Keratinocyte (primary cell): ENCODE measurements around the gene ADAM21. TPM values are rescaled to one million over a fixed set of nuclear protein-coding genes. Genes with fewer than 3 reads are reported as not detected.

Experiments
- DNase-seq: peaks from one replicate; pipeline ENCODE4 v3.0.0-alpha.2; 2011; ENCODE audit warnings: low read depth, missing footprints, low spot score
- FAIRE-seq: peaks from 2 replicates; lab custom pipeline; 2011; peaks lifted over from hg19 to GRCh38; lab: Jason Lieb, UNC
- H2AFZ ChIP-seq: 2 replicates; pipeline ENCODE4 v1.6.0; 2012; ENCODE audit warnings: low read length, control low read depth, inconsistent platforms; ENCODE audit not compliant: control insufficient read depth
- H3K27ac ChIP-seq: 2 replicates; pipeline ENCODE4 v1.5.1; 2011; ENCODE audit warnings: low read length; ENCODE audit not compliant: control insufficient read depth, insufficient read depth
- H3K27me3 ChIP-seq: 3 replicates; pipeline ENCODE4 v1.6.0; 2011; ENCODE audit warnings: low read length; ENCODE audit not compliant: control insufficient read depth, insufficient read depth; ENCODE audit errors: extremely low read depth
- H3K36me3 ChIP-seq, 2 experiments: 2 replicates in 1 of 2; 3 replicates in 1 of 2; pipeline ENCODE4 v1.5.1; 2011; ENCODE audit warnings: low read length in 2 of 2, mild to moderate bottlenecking in 1 of 2; ENCODE audit not compliant: control insufficient read depth in 2 of 2, insufficient read depth in 2 of 2; ENCODE audit errors: extremely low read depth in 1 of 2
- H3K4me1 ChIP-seq: 3 replicates; pipeline ENCODE4 v1.5.1; 2011; ENCODE audit warnings: low read length; ENCODE audit not compliant: control insufficient read depth, insufficient read depth; ENCODE audit errors: extremely low read depth
- H3K4me2 ChIP-seq: 3 replicates; pipeline ENCODE4 v1.6.0; 2011; ENCODE audit warnings: low read depth, low read length; ENCODE audit not compliant: control insufficient read depth, insufficient read depth; ENCODE audit errors: extremely low read depth
- H3K4me3 ChIP-seq, 3 experiments: fragments of 200-600 bp in 1 of 3; sonication (generic) in 1 of 3; 2 replicates in 2 of 3; 3 replicates in 1 of 3; pipeline ENCODE4 v1.5.1; 2011 to 2016; ENCODE audit warnings: low read length in 3 of 3, mild to moderate bottlenecking in 3 of 3, control low read depth in 2 of 3, inconsistent platforms in 1 of 3, low read depth in 1 of 3, mixed read lengths in 1 of 3, mixed run types in 1 of 3, moderate library complexity in 1 of 3; ENCODE audit not compliant: control insufficient read depth in 2 of 3, insufficient read depth in 2 of 3; ENCODE audit errors: extremely low read depth in 1 of 3
- H3K79me2 ChIP-seq: 2 replicates; pipeline ENCODE4 v1.6.0; 2012; ENCODE audit warnings: low read length; ENCODE audit not compliant: control insufficient read depth, insufficient read depth
- H3K9ac ChIP-seq: 3 replicates; pipeline ENCODE4 v1.6.0; 2011; ENCODE audit warnings: low read length; ENCODE audit not compliant: control insufficient read depth, insufficient read depth; ENCODE audit errors: extremely low read depth
- H3K9me1 ChIP-seq: 3 replicates; pipeline ENCODE4 v1.6.0; 2011; ENCODE audit warnings: low read length; ENCODE audit not compliant: control insufficient read depth, insufficient read depth; ENCODE audit errors: extremely low read depth
- H3K9me3 ChIP-seq: 2 replicates; pipeline ENCODE4 v1.5.1; 2012; ENCODE audit warnings: low read depth, low read length; ENCODE audit not compliant: control insufficient read depth
- H4K20me1 ChIP-seq: 3 replicates; pipeline ENCODE4 v1.6.0; 2011; ENCODE audit warnings: low read length; ENCODE audit not compliant: control insufficient read depth, insufficient read depth; ENCODE audit errors: extremely low read depth
- EZH2 ChIP-seq: IDR thresholded peaks from one replicate; pipeline ENCODE4 v1.6.1; 2012; ENCODE audit warnings: inconsistent platforms, mild to moderate bottlenecking, low read length, moderate library complexity
- dilution Hi-C: fragments of 300-500 bp; cut with MboI; formaldehyde crosslinking; loops from one replicate; pipeline ENCODE4 v1.7.0; 2020; ENCODE audit warnings: low sequenced_read_pairs; ENCODE audit not compliant: extremely low pct_ligation_motif_present
- polyA plus RNA-seq, 5 experiments: library from polyadenylated mRNA; depleted of rRNA in 3 of 5; stranded (reverse) in 3 of 5; stranded (forward) in 1 of 5; unstranded in 1 of 5; fragments of >200 nt; gene quantifications; 1 replicate in 1 of 5; 2 replicates in 3 of 5; 3 replicates in 1 of 5; pipeline versions ENCODE4 v1.2.1 to v1.2.3, GENCODE V29; 2011 to 2012; ENCODE audit warnings: missing spikeins in 2 of 5, low read depth in 1 of 5, low replicate concordance in 1 of 5
- TF ChIP-seq, protein P1 (sequence below), 3 experiments: IDR thresholded peaks in 1 of 3; conservative IDR thresholded peaks in 1 of 3; optimal IDR thresholded peaks in 1 of 3; 2 replicates in 2 of 3; 3 replicates in 1 of 3; pipeline versions ENCODE3 to v1.5.1; 2011; ENCODE audit warnings: low read length in 3 of 3, mild to moderate bottlenecking in 3 of 3, moderate library complexity in 2 of 3, control low read depth in 1 of 3, inconsistent platforms in 1 of 3; ENCODE audit not compliant: insufficient read depth in 2 of 3; ENCODE audit errors: extremely low read depth in 1 of 3

Gene ADAM21
- polyA plus RNA-seq, 1 donor (not counting 4 experiments of a cell fraction or from before 2014, with no cell fraction given), result 0.69 TPM

DNA sequence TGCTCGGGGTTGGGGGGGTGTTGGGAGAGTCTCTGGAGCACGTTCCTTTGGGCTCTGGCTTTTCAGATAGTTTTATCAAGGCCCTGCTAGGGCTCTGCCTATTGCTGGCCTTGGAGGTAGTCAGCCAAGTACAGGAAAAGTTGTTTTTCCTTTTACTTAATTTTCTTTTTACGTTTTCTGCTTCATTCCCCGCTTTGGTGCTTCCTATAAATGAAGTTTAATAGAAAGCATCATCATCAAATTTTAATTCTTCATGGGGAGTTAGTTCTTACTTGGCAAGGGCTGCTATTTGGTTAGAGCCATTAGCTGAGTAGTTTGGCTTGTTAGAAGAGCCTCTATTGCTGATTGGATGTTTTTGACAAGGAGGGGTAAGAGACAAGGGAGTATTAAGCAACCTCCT is 15.1 kb upstream of the ADAM21 start:
- FAIRE-seq, result no peak
- no peak for DNase-seq

DNA sequence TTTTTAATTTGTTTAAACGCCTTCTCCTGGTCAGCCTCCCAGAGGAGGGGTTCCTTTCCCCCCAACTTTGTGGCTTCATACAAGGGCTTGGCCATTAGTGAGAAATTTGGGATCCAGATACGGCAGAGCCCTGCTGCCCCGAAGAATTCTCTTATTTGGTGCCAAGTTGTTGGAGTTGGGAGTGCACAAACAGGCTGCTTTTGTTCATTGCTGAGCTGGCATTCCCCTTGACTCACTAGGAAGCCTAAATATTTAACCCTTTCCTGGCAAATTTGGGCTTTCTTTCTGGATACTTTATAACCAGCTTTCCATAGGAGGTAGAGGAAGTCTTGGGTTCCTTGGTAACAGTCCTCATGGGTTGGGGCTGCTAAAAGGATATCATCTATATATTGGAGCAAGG is 10.3 kb upstream of the ADAM21 start:
- no peaks in the 10 kb centered on the region for H3K9me1 ChIP-seq
- H3K36me3 ChIP-seq, result no peaks in the 10 kb centered on the region
- no peaks in the 10 kb centered on the region for H3K4me1 ChIP-seq
- H3K4me3 ChIP-seq, result no peak overlapping the region
- no peak overlapping the region for H2AFZ ChIP-seq
- H3K4me2 ChIP-seq, result no peak overlapping the region
- H3K9ac ChIP-seq, result no peak overlapping the region
- peaks cover 4% of the 10 kb centered on the region for H3K27me3 ChIP-seq
- dilution Hi-C loops, result no loop called here
- TF ChIP-seq, protein P1, sequence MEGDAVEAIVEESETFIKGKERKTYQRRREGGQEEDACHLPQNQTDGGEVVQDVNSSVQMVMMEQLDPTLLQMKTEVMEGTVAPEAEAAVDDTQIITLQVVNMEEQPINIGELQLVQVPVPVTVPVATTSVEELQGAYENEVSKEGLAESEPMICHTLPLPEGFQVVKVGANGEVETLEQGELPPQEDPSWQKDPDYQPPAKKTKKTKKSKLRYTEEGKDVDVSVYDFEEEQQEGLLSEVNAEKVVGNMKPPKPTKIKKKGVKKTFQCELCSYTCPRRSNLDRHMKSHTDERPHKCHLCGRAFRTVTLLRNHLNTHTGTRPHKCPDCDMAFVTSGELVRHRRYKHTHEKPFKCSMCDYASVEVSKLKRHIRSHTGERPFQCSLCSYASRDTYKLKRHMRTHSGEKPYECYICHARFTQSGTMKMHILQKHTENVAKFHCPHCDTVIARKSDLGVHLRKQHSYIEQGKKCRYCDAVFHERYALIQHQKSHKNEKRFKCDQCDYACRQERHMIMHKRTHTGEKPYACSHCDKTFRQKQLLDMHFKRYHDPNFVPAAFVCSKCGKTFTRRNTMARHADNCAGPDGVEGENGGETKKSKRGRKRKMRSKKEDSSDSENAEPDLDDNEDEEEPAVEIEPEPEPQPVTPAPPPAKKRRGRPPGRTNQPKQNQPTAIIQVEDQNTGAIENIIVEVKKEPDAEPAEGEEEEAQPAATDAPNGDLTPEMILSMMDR (optimal IDR thresholded peaks at IDR 0.05 in 1 of 3, IDR thresholded peaks at IDR 0.05 in 1 of 3, conservative IDR thresholded peaks at IDR 0.05 in 1 of 3; ENCODE audit: extremely low read depth in 1 of 3, insufficient read depth in 2 of 3, low read length in 3 of 3), result no peak
- no peak for TF ChIP-seq EZH2
- peaks cover 3% of the 10 kb centered on the region for H3K9me3 ChIP-seq
- H3K79me2 ChIP-seq, result no peaks in the 10 kb centered on the region
- H3K27ac ChIP-seq, result no peak overlapping the region
- FAIRE-seq (no peak), DNase-seq (no peak)
- no peaks in the 10 kb centered on the region for H4K20me1 ChIP-seq

More for the DNA sequence above, 15.1 kb upstream of the ADAM21 start:
- no peaks in the 10 kb centered on the region for H3K9me3 ChIP-seq
- H3K4me3 ChIP-seq, result no peak overlapping the region
- H3K9me1 ChIP-seq, result no peaks in the 10 kb centered on the region
- H3K79me2 ChIP-seq, result no peaks in the 10 kb centered on the region
- H3K27me3 ChIP-seq, result no peaks in the 10 kb centered on the region
- no peak overlapping the region for H3K9ac ChIP-seq
- no peaks in the 10 kb centered on the region for H3K36me3 ChIP-seq
- no peak overlapping the region for H3K4me2 ChIP-seq
- no peak overlapping the region for H3K27ac ChIP-seq
- TF ChIP-seq, protein P1 (optimal IDR thresholded peaks at IDR 0.05 in 1 of 3, IDR thresholded peaks at IDR 0.05 in 1 of 3, conservative IDR thresholded peaks at IDR 0.05 in 1 of 3; ENCODE audit: extremely low read depth in 1 of 3, insufficient read depth in 2 of 3, low read length in 3 of 3), result no peak
- TF ChIP-seq EZH2, result no peak
- H2AFZ ChIP-seq, result no peak overlapping the region
- H3K4me1 ChIP-seq, result no peaks in the 10 kb centered on the region
- H4K20me1 ChIP-seq, result no peaks in the 10 kb centered on the region
- dilution Hi-C loops, result no loop called here
